ENCODE results near the gene TMSB15B.
"Not testable (repeated sequence)": the region's sequence is repeated elsewhere in the genome, so short reads cannot be mapped to it uniquely, and the experiment has no call there.

TMSB15B gene

DNA sequence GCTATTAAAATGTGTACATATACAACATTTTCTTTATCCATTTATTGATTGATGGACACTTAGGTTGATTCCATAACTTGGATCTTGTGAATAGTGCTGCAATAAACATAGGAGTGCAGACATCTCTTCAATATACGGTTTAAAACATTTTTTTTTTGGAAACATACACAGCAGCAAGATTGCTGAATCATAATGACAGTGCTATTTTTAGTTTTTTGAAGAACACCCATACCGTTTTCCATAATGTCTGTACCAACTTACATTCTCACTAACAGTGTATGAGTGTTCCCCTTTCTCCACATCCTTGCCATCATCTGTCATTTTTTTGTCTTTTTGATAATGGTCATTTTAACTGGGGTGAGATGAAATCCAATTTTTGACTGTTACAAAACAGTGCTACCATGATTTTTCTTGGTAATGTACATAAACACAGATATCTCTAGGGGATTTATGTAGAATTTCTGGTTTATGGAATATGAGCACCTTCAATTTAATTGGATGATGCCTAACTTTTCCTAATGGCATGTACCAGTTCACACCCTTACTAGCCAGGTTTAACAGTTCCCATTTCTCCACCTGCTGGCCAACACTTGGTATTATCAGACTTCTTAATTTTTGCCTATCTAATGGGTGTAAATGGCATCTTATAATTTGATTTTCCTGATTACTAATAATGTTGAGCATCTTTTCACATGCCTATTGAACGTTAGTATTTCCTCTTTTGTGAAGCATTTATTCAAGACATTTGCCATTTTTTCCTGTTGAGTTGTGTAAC, 21.0 kb upstream of the TMSB15B start:
- no peak overlapping the region for H3K27ac ChIP-seq (ENCODE audit: insufficient read depth, low read length, poor library complexity, severe bottlenecking)
- H3K9me3 ChIP-seq (ENCODE audit: control insufficient read depth, low read length), result no peaks in the 10 kb centered on the region
- H3K36me3 ChIP-seq (ENCODE audit: control insufficient read depth, insufficient read depth, low read length), result no peaks in the 10 kb centered on the region
- DNase-seq, result no peak
- no peaks in the 10 kb centered on the region for H3K27me3 ChIP-seq (replicated peaks; ENCODE audit: control insufficient read depth, insufficient read depth, low read length, poor library complexity, severe bottlenecking)
- no peaks in the 10 kb centered on the region for H3K4me1 ChIP-seq (ENCODE audit: control insufficient read depth, insufficient read depth, low read length, poor library complexity, severe bottlenecking)
- no peak overlapping the region for H3K4me3 ChIP-seq (ENCODE audit: insufficient read depth, low read depth, low read length, poor library complexity, severe bottlenecking)

DNA sequence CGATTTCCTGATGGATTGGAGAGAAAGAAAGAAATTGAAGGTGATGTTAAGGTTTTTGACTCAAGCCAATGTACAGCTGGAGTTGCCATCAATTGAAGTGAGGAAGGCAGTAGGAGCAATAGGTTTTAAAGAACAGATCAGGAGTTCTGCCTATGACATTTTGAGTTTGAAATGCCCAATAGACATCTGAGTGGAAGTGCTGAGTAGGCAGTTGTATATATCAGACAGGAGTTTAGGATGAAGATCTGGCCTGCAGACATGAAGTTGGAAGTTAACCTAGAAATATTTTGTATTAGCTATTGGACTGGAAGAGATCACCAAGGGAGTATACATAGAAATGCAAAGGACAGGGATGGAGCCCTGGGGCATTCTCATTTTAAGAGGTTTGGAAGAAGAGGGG, 12.9 kb upstream of the TMSB15B start:
- Histone ChIP-seq H3K4me1 (ENCODE audit: control insufficient read depth, insufficient read depth, low read length, poor library complexity, severe bottlenecking) (no peaks in the 10 kb centered on the region), H3K9me3 (ENCODE audit: control insufficient read depth, low read length) (no peaks in the 10 kb centered on the region), H3K27ac (ENCODE audit: insufficient read depth, low read length, poor library complexity, severe bottlenecking) (no peak overlapping the region), H3K27me3 (replicated peaks; ENCODE audit: control insufficient read depth, insufficient read depth, low read length, poor library complexity, severe bottlenecking) (no peaks in the 10 kb centered on the region), H3K4me3 (ENCODE audit: insufficient read depth, low read depth, low read length, poor library complexity, severe bottlenecking) (no peak overlapping the region), H3K36me3 (ENCODE audit: control insufficient read depth, insufficient read depth, low read length) (no peaks in the 10 kb centered on the region)
- DNase-seq, result no peak

DNA sequence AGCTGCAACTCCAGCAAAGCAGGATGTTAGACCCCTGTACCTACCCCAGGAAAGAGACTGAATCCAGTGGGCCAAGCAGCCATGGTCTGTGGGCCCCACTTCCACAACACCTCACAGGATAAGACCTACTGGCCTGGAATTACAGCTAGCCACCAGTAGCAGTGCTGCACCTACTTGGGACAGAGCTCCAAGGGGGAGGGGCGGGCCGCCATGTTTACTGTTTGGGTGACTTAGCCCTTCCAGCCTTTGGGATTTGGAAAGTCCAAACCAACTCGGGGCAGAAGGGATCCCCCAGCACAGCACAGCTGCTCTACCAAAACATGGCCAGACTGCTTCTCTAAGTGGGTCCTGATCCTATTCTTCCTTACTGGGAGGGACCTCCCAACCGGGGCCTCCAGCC, 9.1 kb upstream of the TMSB15B start:
- DNase-seq, result no peak
- Histone ChIP-seq H3K36me3 (ENCODE audit: control insufficient read depth, insufficient read depth, low read length) (no peaks in the 10 kb centered on the region), H3K27ac (ENCODE audit: insufficient read depth, low read length, poor library complexity, severe bottlenecking) (no peak overlapping the region), H3K27me3 (replicated peaks; ENCODE audit: control insufficient read depth, insufficient read depth, low read length, poor library complexity, severe bottlenecking) (no peaks in the 10 kb centered on the region), H3K9me3 (ENCODE audit: control insufficient read depth, low read length) (no peaks in the 10 kb centered on the region), H3K4me3 (ENCODE audit: insufficient read depth, low read depth, low read length, poor library complexity, severe bottlenecking) (no peak overlapping the region), H3K4me1 (ENCODE audit: control insufficient read depth, insufficient read depth, low read length, poor library complexity, severe bottlenecking) (no peaks in the 10 kb centered on the region)

DNA sequence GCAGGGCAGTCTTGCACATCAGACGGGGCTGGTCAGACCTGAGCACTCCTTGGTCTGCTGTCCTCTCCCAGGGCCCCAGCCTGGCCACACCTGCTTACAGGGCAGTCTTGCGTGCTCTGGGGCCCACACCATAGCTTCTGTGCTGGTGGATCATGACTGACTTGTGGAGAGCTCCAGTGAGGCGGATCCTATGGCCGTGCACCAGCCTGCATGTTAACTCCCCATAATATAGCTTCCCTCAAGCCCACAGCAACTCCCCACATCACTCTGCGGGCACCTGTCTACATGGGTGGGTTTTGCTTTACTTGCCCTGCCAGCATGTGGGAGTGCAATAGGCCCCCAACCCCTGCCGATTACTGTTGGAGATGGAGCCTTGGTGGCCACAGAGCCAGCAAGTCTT, 8.2 kb upstream of the TMSB15B start:
- H3K4me1 ChIP-seq (ENCODE audit: control insufficient read depth, insufficient read depth, low read length, poor library complexity, severe bottlenecking), result no peaks in the 10 kb centered on the region
- no peak for DNase-seq
- H3K36me3 ChIP-seq (ENCODE audit: control insufficient read depth, insufficient read depth, low read length), result no peaks in the 10 kb centered on the region
- no peak overlapping the region for H3K27ac ChIP-seq (ENCODE audit: insufficient read depth, low read length, poor library complexity, severe bottlenecking)
- H3K4me3 ChIP-seq (ENCODE audit: insufficient read depth, low read depth, low read length, poor library complexity, severe bottlenecking), result no peak overlapping the region
- no peaks in the 10 kb centered on the region for H3K27me3 ChIP-seq (replicated peaks; ENCODE audit: control insufficient read depth, insufficient read depth, low read length, poor library complexity, severe bottlenecking)
- no peaks in the 10 kb centered on the region for H3K9me3 ChIP-seq (ENCODE audit: control insufficient read depth, low read length)

DNA sequence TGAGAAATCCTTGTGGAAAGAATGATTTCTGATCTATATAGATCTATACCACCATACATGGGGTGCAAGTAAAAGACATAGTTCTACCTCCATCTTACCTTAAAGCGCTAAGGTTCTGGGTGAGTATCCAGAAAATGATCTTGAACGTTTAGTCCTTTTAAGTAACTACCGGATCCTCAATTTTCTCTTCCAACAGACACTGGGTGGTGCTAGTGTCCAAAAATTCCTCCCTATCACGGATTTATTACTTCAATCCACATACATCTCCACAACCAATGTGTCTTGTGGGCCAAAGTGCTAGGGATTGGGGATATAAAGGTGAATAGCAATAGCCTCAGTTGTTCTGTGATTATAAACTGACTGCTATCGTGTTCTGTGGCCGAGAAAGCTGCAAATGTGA, 1.8 kb upstream of the TMSB15B start:
- DNase-seq; H3K9me3 ChIP-seq (ENCODE audit: control insufficient read depth, low read length); H3K36me3 ChIP-seq (ENCODE audit: control insufficient read depth, insufficient read depth, low read length); H3K27me3 ChIP-seq (replicated peaks; ENCODE audit: control insufficient read depth, insufficient read depth, low read length, poor library complexity, severe bottlenecking); H3K4me1 ChIP-seq (ENCODE audit: control insufficient read depth, insufficient read depth, low read length, poor library complexity, severe bottlenecking); H3K27ac ChIP-seq (ENCODE audit: insufficient read depth, low read length, poor library complexity, severe bottlenecking); H3K4me3 ChIP-seq (ENCODE audit: insufficient read depth, low read depth, low read length, poor library complexity, severe bottlenecking): not testable (repeated sequence)

DNA sequence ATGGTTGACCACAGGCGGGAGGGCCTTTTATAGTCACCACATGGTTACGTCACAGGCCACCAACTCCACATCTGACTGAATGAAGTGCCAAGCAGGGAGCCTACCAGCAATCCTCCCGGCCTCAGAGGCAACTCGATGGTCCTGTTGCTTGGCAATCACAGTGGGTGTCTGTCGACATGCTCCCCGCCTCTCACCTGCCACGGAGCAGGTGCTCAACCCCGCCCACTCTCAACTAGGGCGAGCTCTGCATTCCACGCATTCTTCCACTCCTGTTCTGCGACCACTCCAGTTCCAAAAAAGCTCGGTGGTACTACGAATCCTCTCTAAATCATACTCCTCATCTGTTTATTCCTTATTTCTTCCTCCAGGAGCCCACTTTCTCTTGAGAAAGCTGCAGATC, 21.1 kb downstream of the TMSB15B start:
- H3K9me3 ChIP-seq (ENCODE audit: control insufficient read depth, low read length); DNase-seq; H3K36me3 ChIP-seq (ENCODE audit: control insufficient read depth, insufficient read depth, low read length); H3K27me3 ChIP-seq (replicated peaks; ENCODE audit: control insufficient read depth, insufficient read depth, low read length, poor library complexity, severe bottlenecking); H3K4me3 ChIP-seq (ENCODE audit: insufficient read depth, low read depth, low read length, poor library complexity, severe bottlenecking); H3K4me1 ChIP-seq (ENCODE audit: control insufficient read depth, insufficient read depth, low read length, poor library complexity, severe bottlenecking); H3K27ac ChIP-seq (ENCODE audit: insufficient read depth, low read length, poor library complexity, severe bottlenecking): not testable (repeated sequence)

DNA sequence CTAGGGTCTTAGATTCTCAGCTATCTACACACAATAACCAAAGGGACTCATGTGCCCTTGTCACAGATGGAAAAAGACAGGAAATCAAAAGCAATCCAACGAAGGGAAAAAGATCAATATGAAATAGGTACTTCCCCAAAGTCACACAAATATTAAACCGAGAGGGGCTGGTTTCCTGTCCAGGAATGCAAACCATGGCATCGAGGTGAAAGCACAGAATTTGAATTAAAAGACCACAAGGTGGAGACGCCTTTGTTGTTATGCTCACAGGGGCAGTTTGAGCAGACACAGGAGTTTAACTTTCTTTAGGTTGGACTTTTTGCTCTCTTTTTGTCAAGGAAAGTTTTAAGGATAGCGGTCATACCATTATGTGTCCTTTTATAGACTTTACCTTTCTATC, 36.8 kb downstream of the TMSB15B start:
- no peaks in the 10 kb centered on the region for H3K9me3 ChIP-seq (ENCODE audit: control insufficient read depth, low read length)
- H3K4me1 ChIP-seq (ENCODE audit: control insufficient read depth, insufficient read depth, low read length, poor library complexity, severe bottlenecking), result no peaks in the 10 kb centered on the region
- H3K27me3 ChIP-seq (replicated peaks; ENCODE audit: control insufficient read depth, insufficient read depth, low read length, poor library complexity, severe bottlenecking), result no peaks in the 10 kb centered on the region
- no peak overlapping the region for H3K4me3 ChIP-seq (ENCODE audit: insufficient read depth, low read depth, low read length, poor library complexity, severe bottlenecking)
- no peaks in the 10 kb centered on the region for H3K36me3 ChIP-seq (ENCODE audit: control insufficient read depth, insufficient read depth, low read length)
- no peak overlapping the region for H3K27ac ChIP-seq (ENCODE audit: insufficient read depth, low read length, poor library complexity, severe bottlenecking)
- DNase-seq, result no peak

DNA sequence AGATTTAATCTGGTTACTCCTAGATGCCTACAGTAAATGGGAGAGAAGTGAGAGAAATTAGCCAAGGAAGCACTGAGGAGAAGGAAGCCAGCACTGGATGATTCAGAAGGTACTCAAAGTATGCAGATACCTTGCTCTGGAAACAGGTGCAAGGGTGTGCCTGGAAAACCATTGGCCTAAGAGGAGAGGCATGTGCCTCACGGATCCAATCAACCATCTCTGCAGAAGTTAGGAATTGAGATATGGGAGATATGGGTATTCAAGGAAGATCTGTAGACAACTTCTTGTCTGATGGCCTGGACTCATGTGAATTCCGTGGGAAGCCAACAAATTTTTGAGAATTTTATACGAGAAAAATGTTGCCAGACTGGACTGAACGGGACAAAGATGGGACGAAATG, 46.4 kb downstream of the TMSB15B start:
- H3K27me3 ChIP-seq (replicated peaks; ENCODE audit: control insufficient read depth, insufficient read depth, low read length, poor library complexity, severe bottlenecking), result no peaks in the 10 kb centered on the region

DNA sequence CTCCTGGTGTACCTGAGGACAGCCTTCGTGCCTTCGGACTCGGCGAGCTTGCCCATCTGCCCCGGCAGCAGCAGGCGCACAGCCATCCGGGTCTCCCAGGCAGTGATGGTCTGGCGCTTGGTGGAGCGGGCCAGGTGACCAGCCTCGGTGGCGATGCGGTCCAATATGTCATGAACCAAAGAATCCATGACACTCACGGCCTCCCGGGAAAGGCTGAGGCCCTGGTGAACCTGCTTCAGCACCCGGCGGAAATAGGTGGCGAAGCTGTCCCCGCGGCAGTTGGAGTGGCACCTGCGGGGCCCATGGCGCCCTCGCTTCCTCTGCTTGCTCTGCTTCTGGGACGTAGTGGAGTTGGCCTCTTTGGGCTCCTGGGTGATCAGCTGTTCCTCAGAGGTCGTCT, 50.7 kb downstream of the TMSB15B start:
- H3K27me3 ChIP-seq (replicated peaks; ENCODE audit: control insufficient read depth, insufficient read depth, low read length, poor library complexity, severe bottlenecking), result no peaks in the 10 kb centered on the region
- no peak overlapping the region for H3K27ac ChIP-seq (ENCODE audit: insufficient read depth, low read length, poor library complexity, severe bottlenecking)
- H3K36me3 ChIP-seq (ENCODE audit: control insufficient read depth, insufficient read depth, low read length), result no peaks in the 10 kb centered on the region
- no peak for DNase-seq
- H3K4me3 ChIP-seq (ENCODE audit: insufficient read depth, low read depth, low read length, poor library complexity, severe bottlenecking), result no peak overlapping the region
- no peaks in the 10 kb centered on the region for H3K4me1 ChIP-seq (ENCODE audit: control insufficient read depth, insufficient read depth, low read length, poor library complexity, severe bottlenecking)
- no peaks in the 10 kb centered on the region for H3K9me3 ChIP-seq (ENCODE audit: control insufficient read depth, low read length)

More for the DNA sequence above, 46.4 kb downstream of the TMSB15B start:
- no peak for DNase-seq
- Histone ChIP-seq H3K4me3 (ENCODE audit: insufficient read depth, low read depth, low read length, poor library complexity, severe bottlenecking) (no peak overlapping the region), H3K36me3 (ENCODE audit: control insufficient read depth, insufficient read depth, low read length) (no peaks in the 10 kb centered on the region), H3K9me3 (ENCODE audit: control insufficient read depth, low read length) (no peaks in the 10 kb centered on the region), H3K27ac (ENCODE audit: insufficient read depth, low read length, poor library complexity, severe bottlenecking) (no peak overlapping the region), H3K4me1 (ENCODE audit: control insufficient read depth, insufficient read depth, low read length, poor library complexity, severe bottlenecking) (no peaks in the 10 kb centered on the region)

DNA sequence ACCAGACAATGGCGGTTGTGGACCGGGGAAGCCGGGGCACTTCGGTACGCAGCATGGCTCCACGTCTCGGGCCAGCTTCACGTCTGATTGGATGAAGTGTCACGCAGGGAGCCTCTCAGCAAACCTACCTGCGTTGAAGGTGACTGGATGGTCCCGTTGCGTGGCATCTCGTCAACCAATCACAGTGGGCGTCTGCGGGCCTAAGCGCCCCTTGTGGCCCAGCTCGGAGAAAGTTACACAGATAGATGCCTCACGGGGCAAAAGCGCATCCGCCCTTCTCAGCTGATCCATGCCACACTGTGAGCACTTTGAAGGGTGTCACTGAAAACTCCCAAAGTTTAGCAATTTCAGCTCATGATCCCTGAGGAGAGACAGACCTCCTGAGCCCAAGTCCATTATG, 51.2 kb downstream of the TMSB15B start, which contains the start of gene H2BW1:
H2BW1 (minus strand) TSS at position 103 of the 400 bp plus-strand sequence. CDS start 132 bp downstream, outside the sequence.
- no peaks in the 10 kb centered on the region for H3K9me3 ChIP-seq (ENCODE audit: control insufficient read depth, low read length)
- H3K27ac ChIP-seq (ENCODE audit: insufficient read depth, low read length, poor library complexity, severe bottlenecking), result no peak within 1 kb of the TSS
- H3K27me3 ChIP-seq (replicated peaks; ENCODE audit: control insufficient read depth, insufficient read depth, low read length, poor library complexity, severe bottlenecking), result no peaks in the 10 kb centered on the region
- no peaks in the 10 kb centered on the region for H3K4me1 ChIP-seq (ENCODE audit: control insufficient read depth, insufficient read depth, low read length, poor library complexity, severe bottlenecking)
- no peaks in the 10 kb centered on the region for H3K36me3 ChIP-seq (ENCODE audit: control insufficient read depth, insufficient read depth, low read length)
- no peak within 1 kb of the TSS for H3K4me3 ChIP-seq (ENCODE audit: insufficient read depth, low read depth, low read length, poor library complexity, severe bottlenecking)
- no peak for DNase-seq
